Colon (tissue), 2 donors: ENCODE data around the gene RTF2.
"Not testable (repeated sequence)": the region's sequence is repeated elsewhere in the genome, so short reads cannot be mapped to it uniquely, and the experiment has no call there.

ENCODE experiments used
- FAIRE-seq: peaks from 2 replicates; lab custom pipeline; 2012; peaks lifted over from hg19 to GRCh38; lab: Jason Lieb, UNC
- donor health status: control.
- donor health status: control.

Gene RTF2

GRCh38 chr20:56488566-56488965, 20.1 kb downstream of the RTF2 start:
- FAIRE-seq = no peak

- FAIRE-seq = no peak
These were observed 32.7 kb downstream of the RTF2 start for GRCh38 chr20:56501116-56501515.

GRCh38 chr20:56503916-56504315, 35.5 kb downstream of the RTF2 start:
- no peak for FAIRE-seq

GRCh38 chr20:56504373-56505005, 36.1 kb downstream of the RTF2 start:
- FAIRE-seq = no peak

- no peak for FAIRE-seq
These were observed 37.7 kb downstream of the RTF2 start for GRCh38 chr20:56506103-56506502.

- no peak for FAIRE-seq
These were observed 43.5 kb downstream of the RTF2 start for GRCh38 chr20:56511926-56512325.

- FAIRE-seq = no peak
These were observed 45.0 kb downstream of the RTF2 start for GRCh38 chr20:56513161-56514150.

- no peak for FAIRE-seq
These were observed 48.2 kb downstream of the RTF2 start for GRCh38 chr20:56516631-56517030.

- no peak for FAIRE-seq
These were observed 48.8 kb downstream of the RTF2 start for GRCh38 chr20:56517211-56517610.

- no peak for FAIRE-seq
These were observed 49.2 kb downstream of the RTF2 start for GRCh38 chr20:56517641-56518040.

GRCh38 chr20:56518126-56518525, 49.7 kb downstream of the RTF2 start:
- no peak for FAIRE-seq

- FAIRE-seq = no peak
These were observed 50.4 kb downstream of the RTF2 start for GRCh38 chr20:56518721-56519398.

GRCh38 chr20:56519551-56519950, 51.1 kb downstream of the RTF2 start:
- no peak for FAIRE-seq

- no peak for FAIRE-seq
These were observed 51.8 kb downstream of the RTF2 start for GRCh38 chr20:56520180-56520579.

GRCh38 chr20:56520746-56521354, 52.4 kb downstream of the RTF2 start:
- not testable (repeated sequence) for FAIRE-seq

GRCh38 chr20:56522311-56522710, 53.9 kb downstream of the RTF2 start:
- no peak for FAIRE-seq

GRCh38 chr20:56524444-56524843, 56.0 kb downstream of the RTF2 start, which contains the start of gene FAM209A:
TSS of gene FAM209A (plus strand) at chr20:56524744. CDS start at chr20:56524809, 65 bp downstream.
- not testable (repeated sequence) for FAIRE-seq

GRCh38 chr20:56527521-56527920, 59.1 kb downstream of the RTF2 start:
- no peak for FAIRE-seq

- not testable (repeated sequence) for FAIRE-seq
These were observed 64.5 kb downstream of the RTF2 start, which contains the start of gene FAM209B for GRCh38 chr20:56532946-56533345. TSS of gene FAM209B (plus strand) at chr20:56533246. CDS start at chr20:56533342, 96 bp downstream.

GRCh38 chr20:56537997-56538396, 69.6 kb downstream of the RTF2 start:
- no peak for FAIRE-seq

GRCh38 chr20:56540415-56540814, 72.0 kb downstream of the RTF2 start:
- no peak for FAIRE-seq

- FAIRE-seq = no peak
These were observed 74.1 kb downstream of the RTF2 start for GRCh38 chr20:56542489-56543030.
